OCI-LY1 (cell line): Measurements from ENCODE around the gene AFAP1L2.

Experiments used
- EZH2 ChIP-seq: fragments of 200-600 bp; sonication (generic), shearing (Covaris generic); IDR thresholded peaks from 2 replicates; pipeline ENCODE4 v1.8.0; 2017; ENCODE audit warnings: borderline replicate concordance, mixed run types, mild to moderate bottlenecking, antibody characterized with exemption, low read length, moderate library complexity, mixed read lengths
- TF ChIP-seq, protein P1 (sequence below): fragments of 200-600 bp; sonication (generic), shearing (Covaris generic); IDR thresholded peaks from 2 replicates; pipeline ENCODE4 v1.5.1; 2017; ENCODE audit warnings: mild to moderate bottlenecking, antibody characterized with exemption, low read length, moderate library complexity, mixed read lengths

DNA sequence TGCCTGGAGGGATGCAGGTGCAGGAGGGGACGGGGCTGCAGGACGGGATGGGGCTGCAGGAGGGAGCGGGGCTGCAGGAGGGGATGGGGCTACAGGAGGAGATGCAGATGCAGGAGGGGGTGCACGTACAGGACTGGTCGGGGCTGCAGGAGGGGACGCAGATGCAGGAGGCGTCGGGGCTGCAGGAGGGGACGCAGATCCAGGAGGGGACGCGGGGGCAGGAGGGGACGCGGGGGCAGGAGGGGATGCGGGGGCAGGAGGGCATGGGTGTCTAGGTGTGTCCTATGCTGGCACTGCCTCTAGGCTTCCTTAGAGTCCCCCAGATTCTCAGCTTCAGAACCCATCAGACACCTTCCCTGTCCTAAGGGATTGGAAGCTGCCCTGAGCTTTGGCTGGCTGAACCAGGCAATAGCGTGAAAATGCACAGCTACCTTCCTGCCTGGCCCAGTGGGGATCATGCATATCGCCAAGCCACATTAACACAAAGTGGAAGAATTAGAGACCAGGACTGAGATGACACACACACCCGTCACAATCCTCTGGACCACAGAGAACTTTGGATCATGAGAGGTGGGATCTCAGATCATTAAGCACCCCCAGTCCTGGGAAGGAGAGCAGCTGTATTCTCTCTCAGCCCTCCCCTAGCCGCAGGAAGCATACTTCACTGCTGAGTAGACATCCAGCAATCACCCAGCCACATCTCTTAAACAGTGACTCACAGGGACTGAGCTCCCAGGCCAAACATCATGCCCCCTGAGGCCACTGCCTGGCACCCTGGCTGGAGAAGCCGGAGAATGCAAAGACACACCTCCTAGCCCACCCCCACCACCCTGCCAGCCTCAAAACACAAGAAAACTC, 98.0 kb downstream of the AFAP1L2 start:
- TF ChIP-seq, protein P1, sequence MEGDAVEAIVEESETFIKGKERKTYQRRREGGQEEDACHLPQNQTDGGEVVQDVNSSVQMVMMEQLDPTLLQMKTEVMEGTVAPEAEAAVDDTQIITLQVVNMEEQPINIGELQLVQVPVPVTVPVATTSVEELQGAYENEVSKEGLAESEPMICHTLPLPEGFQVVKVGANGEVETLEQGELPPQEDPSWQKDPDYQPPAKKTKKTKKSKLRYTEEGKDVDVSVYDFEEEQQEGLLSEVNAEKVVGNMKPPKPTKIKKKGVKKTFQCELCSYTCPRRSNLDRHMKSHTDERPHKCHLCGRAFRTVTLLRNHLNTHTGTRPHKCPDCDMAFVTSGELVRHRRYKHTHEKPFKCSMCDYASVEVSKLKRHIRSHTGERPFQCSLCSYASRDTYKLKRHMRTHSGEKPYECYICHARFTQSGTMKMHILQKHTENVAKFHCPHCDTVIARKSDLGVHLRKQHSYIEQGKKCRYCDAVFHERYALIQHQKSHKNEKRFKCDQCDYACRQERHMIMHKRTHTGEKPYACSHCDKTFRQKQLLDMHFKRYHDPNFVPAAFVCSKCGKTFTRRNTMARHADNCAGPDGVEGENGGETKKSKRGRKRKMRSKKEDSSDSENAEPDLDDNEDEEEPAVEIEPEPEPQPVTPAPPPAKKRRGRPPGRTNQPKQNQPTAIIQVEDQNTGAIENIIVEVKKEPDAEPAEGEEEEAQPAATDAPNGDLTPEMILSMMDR: no peak
- TF ChIP-seq EZH2: no peak
